ENCODE data around the gene CDH2. TPM values are rescaled to one million over a fixed set of nuclear protein-coding genes. Genes with fewer than 3 reads are reported as not detected.

The CDH2 gene
- total RNA-seq, 5 donors from 2014 or later (not counting 1 experiment from before 2014, with no cell fraction given) = 0.16 to 0.76 (median 0.33) TPM; not detected in 1

DNA sequence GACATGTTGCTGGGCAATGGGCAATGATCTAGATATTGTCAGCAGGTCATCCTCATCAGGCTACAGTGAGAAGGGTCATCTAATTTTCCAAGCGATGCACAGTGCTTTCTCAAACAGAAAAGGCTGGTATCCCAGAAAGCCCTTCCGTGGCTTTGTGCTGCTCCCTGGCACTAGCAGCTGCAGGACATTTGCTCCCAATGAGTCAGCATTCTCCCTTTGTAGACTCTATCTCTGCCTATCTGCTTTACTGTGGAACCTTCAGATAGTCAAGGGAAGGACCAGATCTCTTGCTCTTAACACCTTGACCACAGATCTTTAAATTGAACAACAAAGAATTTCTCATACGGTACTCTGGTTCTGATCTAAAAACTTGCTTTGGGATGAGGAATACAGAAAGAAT lies 101.4 kb downstream of the CDH2 start:
- Histone ChIP-seq H3K27me3 (replicated peaks in 1 of 2; ENCODE audit: control insufficient read depth in 2 of 2, extremely low read depth in 1 of 2, insufficient read depth in 2 of 2, low read length in 1 of 2) (no peaks in the 10 kb centered on the region), H3K36me3 (ENCODE audit: control insufficient read depth in 2 of 2, extremely low read depth in 1 of 2, insufficient read depth in 1 of 2, low read length in 1 of 2) (no peaks in the 10 kb centered on the region), H3K27ac (ENCODE audit: low read length) (no peak overlapping the region), H3K4me1 (ENCODE audit: control insufficient read depth in 1 of 2, extremely low read depth in 1 of 2, insufficient read depth in 2 of 2, low read length in 2 of 2) (no peaks in the 10 kb centered on the region), H3K4me3 (ENCODE audit: control insufficient read depth in 1 of 2, extremely low read depth in 1 of 2, low read length in 1 of 2) (no peak overlapping the region), H3K9me3 (no peaks in the 10 kb centered on the region)
- Mint-ChIP-seq H3K4me3 (no peak overlapping the region), H3K4me1 (no peaks in the 10 kb centered on the region), H3K9me3 (peaks cover 4 to 11% (median 7%) of the 10 kb centered on the region in 3 donors), H3K36me3 (no peaks in the 10 kb centered on the region), H3K27me3 (no peaks in the 10 kb centered on the region), H3K27ac (no peak overlapping the region)
- WGBS (ENCODE audit: insufficient coverage) = 100% methylated on average over 2 of the region's 3 CpGs
- ChIA-PET CTCF (no interaction called here), POLR2A (no interaction called here)
- ATAC-seq (replicated peaks in 1 of 4) (no peak), DNase-seq (no peak)

DNA sequence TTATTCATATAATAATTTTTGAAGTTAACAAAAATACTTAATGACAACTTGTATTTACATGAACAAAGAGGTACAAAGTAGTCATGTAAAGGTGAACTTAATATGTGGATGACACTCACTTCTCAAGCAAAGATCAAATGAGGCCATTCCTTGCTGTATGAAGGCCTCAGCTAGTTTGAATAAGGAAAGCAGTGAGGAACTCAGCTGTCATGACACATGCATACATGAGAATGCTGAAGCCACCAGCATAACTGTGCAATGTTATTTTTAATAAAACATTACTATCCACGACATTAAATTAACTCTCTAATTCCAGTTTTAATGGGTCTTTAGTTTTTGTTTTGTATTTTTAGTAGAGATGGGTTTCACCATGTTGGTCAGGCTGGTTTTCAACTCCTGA lies 102.9 kb downstream of the CDH2 start:
- CTCF ChIA-PET = no interaction called here
- H3K4me1 Mint-ChIP-seq = no peaks in the 10 kb centered on the region
- ATAC-seq (replicated peaks in 1 of 4) = no peak

DNA sequence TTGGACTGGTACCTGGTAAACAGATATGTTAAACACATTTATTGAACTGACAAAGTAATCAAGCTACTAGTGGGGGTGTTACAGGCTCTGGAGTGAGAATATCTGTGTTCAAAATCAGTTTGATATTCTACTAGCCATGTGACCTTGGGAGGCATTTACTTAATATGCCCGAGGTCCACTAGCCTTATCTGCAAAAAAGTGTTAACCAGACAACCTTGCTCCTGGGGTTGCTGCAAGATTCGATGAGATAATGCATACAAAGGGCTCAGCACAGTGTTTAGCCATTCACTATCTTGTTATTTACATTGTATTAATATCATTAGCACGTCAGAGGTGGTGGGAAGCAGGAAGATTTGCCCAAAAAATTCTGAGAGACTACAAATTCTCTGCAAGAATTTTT lies 103.3 kb downstream of the CDH2 start:
- POLR2A ChIA-PET = no interaction called here
- Mint-ChIP-seq H3K9me3 (peaks cover 7 to 14% (median 10%) of the 10 kb centered on the region in 3 donors), H3K27ac (no peak overlapping the region)

More for the DNA sequence above, 102.9 kb downstream of the CDH2 start:
- peaks cover 7 to 14% (median 10%) of the 10 kb centered on the region in 3 donors for H3K9me3 Mint-ChIP-seq
- H3K27me3 Mint-ChIP-seq = no peaks in the 10 kb centered on the region
- no peak overlapping the region for H3K27ac Mint-ChIP-seq
- Histone ChIP-seq H3K4me1 (ENCODE audit: control insufficient read depth in 1 of 2, extremely low read depth in 1 of 2, insufficient read depth in 2 of 2, low read length in 2 of 2) (no peaks in the 10 kb centered on the region), H3K27me3 (replicated peaks in 1 of 2; ENCODE audit: control insufficient read depth in 2 of 2, extremely low read depth in 1 of 2, insufficient read depth in 2 of 2, low read length in 1 of 2) (no peaks in the 10 kb centered on the region), H3K9me3 (no peaks in the 10 kb centered on the region), H3K36me3 (ENCODE audit: control insufficient read depth in 2 of 2, extremely low read depth in 1 of 2, insufficient read depth in 1 of 2, low read length in 1 of 2) (no peaks in the 10 kb centered on the region), H3K27ac (ENCODE audit: low read length) (no peak overlapping the region), H3K4me3 (ENCODE audit: control insufficient read depth in 1 of 2, extremely low read depth in 1 of 2, low read length in 1 of 2) (no peak overlapping the region)
- WGBS (ENCODE audit: insufficient coverage) = no CpG with 5 or more reads among the region's 1 CpG
- no peak overlapping the region for H3K4me3 Mint-ChIP-seq
- no peaks in the 10 kb centered on the region for H3K36me3 Mint-ChIP-seq
- DNase-seq = no peak
- POLR2A ChIA-PET = no interaction called here

DNA sequence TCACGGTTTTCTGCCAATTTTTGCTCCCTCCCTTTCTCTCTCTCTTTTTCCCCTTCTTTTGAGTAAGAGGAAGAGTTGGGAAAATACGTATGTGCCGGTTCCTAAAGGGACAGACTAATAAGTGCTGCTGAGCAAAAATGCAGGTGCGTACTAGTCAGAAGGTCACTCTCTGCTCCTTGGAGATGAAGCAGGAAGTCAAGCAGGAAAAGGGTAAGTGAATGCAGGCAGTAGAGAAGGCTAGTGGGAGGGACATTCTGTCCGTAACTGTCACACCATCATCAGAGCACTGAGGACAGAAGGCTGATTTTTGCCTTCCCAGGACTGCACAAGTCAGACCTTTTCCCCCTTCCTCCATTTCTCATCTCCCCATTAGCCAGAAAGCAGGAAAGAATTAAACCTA lies 105.7 kb downstream of the CDH2 start:
- CTCF ChIA-PET = no interaction called here
- no peak overlapping the region for H3K4me3 ChIP-seq (ENCODE audit: control insufficient read depth in 1 of 2, extremely low read depth in 1 of 2, low read length in 1 of 2)
- H3K9me3 ChIP-seq = no peaks in the 10 kb centered on the region
- no peak overlapping the region for H3K27ac ChIP-seq (ENCODE audit: low read length)
- peaks cover 11 to 22% (median 16%) of the 10 kb centered on the region in 3 donors for H3K9me3 Mint-ChIP-seq
- 89% methylated on average over 2 of the region's 5 CpGs for WGBS (ENCODE audit: insufficient coverage)
- no peak for DNase-seq
- H3K4me1 Mint-ChIP-seq = no peaks in the 10 kb centered on the region
- H3K4me1 ChIP-seq (ENCODE audit: control insufficient read depth in 1 of 2, extremely low read depth in 1 of 2, insufficient read depth in 2 of 2, low read length in 2 of 2) = no peaks in the 10 kb centered on the region
- no peaks in the 10 kb centered on the region for H3K36me3 ChIP-seq (ENCODE audit: control insufficient read depth in 2 of 2, extremely low read depth in 1 of 2, insufficient read depth in 1 of 2, low read length in 1 of 2)
- no peak overlapping the region for H3K4me3 Mint-ChIP-seq
- no peaks in the 10 kb centered on the region for H3K36me3 Mint-ChIP-seq
- H3K27me3 ChIP-seq (replicated peaks in 1 of 2; ENCODE audit: control insufficient read depth in 2 of 2, extremely low read depth in 1 of 2, insufficient read depth in 2 of 2, low read length in 1 of 2) = no peaks in the 10 kb centered on the region
- no peak for ATAC-seq (replicated peaks in 1 of 4)
- no peak overlapping the region for H3K27ac Mint-ChIP-seq
- no peaks in the 10 kb centered on the region for H3K27me3 Mint-ChIP-seq
- POLR2A ChIA-PET = no interaction called here

More for the DNA sequence above, 103.3 kb downstream of the CDH2 start:
- Mint-ChIP-seq H3K4me1 (no peaks in the 10 kb centered on the region), H3K27me3 (no peaks in the 10 kb centered on the region), H3K4me3 (no peak overlapping the region), H3K36me3 (no peaks in the 10 kb centered on the region)
- WGBS (ENCODE audit: insufficient coverage) = no CpG with 5 or more reads among the region's 3 CpGs
- no peaks in the 10 kb centered on the region for H3K9me3 ChIP-seq
- DNase-seq (no peak), ATAC-seq (replicated peaks in 1 of 4) (no peak)
- no peak overlapping the region for H3K4me3 ChIP-seq (ENCODE audit: control insufficient read depth in 1 of 2, extremely low read depth in 1 of 2, low read length in 1 of 2)
- CTCF ChIA-PET = no interaction called here
- no peaks in the 10 kb centered on the region for H3K27me3 ChIP-seq (replicated peaks in 1 of 2; ENCODE audit: control insufficient read depth in 2 of 2, extremely low read depth in 1 of 2, insufficient read depth in 2 of 2, low read length in 1 of 2)
- H3K27ac ChIP-seq (ENCODE audit: low read length) = no peak overlapping the region
- H3K36me3 ChIP-seq (ENCODE audit: control insufficient read depth in 2 of 2, extremely low read depth in 1 of 2, insufficient read depth in 1 of 2, low read length in 1 of 2) = no peaks in the 10 kb centered on the region
- H3K4me1 ChIP-seq (ENCODE audit: control insufficient read depth in 1 of 2, extremely low read depth in 1 of 2, insufficient read depth in 2 of 2, low read length in 2 of 2) = no peaks in the 10 kb centered on the region

DNA sequence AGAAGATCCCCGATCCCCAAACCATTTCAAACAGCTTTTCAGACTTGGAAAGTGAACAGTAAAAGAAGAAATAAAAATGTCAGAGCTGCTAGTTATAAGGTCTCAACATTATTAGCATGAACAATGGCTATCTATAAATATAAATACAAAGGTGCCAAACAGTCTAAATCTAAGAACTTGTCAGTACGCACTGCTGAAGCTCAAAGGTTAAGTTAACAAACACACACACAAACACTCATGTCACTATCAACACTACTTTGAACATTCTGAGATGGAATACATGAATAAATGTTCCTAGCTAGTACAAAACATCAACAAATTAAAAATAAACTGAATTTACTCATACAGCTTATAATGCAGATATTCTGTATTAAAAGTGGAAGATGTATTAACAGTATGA lies 108.7 kb downstream of the CDH2 start:
- H3K4me1 Mint-ChIP-seq = no peaks in the 10 kb centered on the region
- H3K27me3 Mint-ChIP-seq = no peaks in the 10 kb centered on the region
- H3K27me3 ChIP-seq (replicated peaks in 1 of 2; ENCODE audit: control insufficient read depth in 2 of 2, extremely low read depth in 1 of 2, insufficient read depth in 2 of 2, low read length in 1 of 2) = no peaks in the 10 kb centered on the region
- POLR2A ChIA-PET = no interaction called here
- H3K36me3 ChIP-seq (ENCODE audit: control insufficient read depth in 2 of 2, extremely low read depth in 1 of 2, insufficient read depth in 1 of 2, low read length in 1 of 2) = no peaks in the 10 kb centered on the region
- no peak overlapping the region for H3K27ac Mint-ChIP-seq
- no peak overlapping the region for H3K4me3 ChIP-seq (ENCODE audit: control insufficient read depth in 1 of 2, extremely low read depth in 1 of 2, low read length in 1 of 2)
- WGBS (ENCODE audit: insufficient coverage) = no CpG with 5 or more reads among the region's 2 CpGs
- H3K27ac ChIP-seq (ENCODE audit: low read length) = no peak overlapping the region
- DNase-seq = no peak
- no peak overlapping the region for H3K4me3 Mint-ChIP-seq
- no peak for ATAC-seq (replicated peaks in 1 of 4)
- no peaks in the 10 kb centered on the region for H3K9me3 ChIP-seq
- H3K9me3 Mint-ChIP-seq = peaks cover 11 to 26% (median 18%) of the 10 kb centered on the region in 3 donors
- no peaks in the 10 kb centered on the region for H3K4me1 ChIP-seq (ENCODE audit: control insufficient read depth in 1 of 2, extremely low read depth in 1 of 2, insufficient read depth in 2 of 2, low read length in 2 of 2)
- CTCF ChIA-PET = no interaction called here
- no peaks in the 10 kb centered on the region for H3K36me3 Mint-ChIP-seq

DNA sequence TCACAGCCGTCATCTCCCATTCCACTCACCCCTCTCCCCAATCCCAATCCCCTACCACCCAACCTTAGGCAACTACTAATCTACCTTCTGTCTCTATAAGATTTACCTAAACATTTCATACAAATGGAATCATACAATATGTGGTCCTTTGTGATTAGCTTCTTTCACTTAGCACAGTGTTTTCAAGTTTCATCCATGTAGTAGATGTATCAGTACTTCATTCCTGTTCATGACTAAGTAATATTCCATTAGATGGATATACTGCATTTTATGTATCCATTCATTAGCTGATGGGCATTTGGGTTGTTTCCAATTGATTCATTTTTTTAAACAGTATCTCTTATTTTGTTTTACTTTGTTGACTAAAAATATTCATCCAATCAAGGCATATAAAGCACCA lies 109.6 kb downstream of the CDH2 start:
- H3K36me3 Mint-ChIP-seq = no peaks in the 10 kb centered on the region

DNA sequence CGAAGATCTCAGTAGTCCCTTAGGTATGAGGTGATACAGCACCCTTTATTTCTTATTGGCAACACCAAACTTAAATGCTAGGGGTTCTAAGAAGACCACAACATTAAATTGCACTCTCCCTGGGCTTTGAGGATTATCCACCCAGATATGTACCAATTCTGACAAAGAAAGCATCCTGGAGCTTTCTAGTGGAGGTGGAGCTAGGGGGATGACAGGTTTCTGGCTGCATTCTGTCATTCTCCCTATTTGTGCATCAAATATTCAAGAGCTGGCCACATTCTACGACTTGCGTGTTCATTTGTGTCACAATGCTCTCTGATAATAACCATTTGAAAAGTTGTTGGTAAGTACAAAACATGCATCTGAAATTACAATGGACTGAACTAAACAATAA lies 111.1 kb downstream of the CDH2 start:
- Histone ChIP-seq H3K36me3 (ENCODE audit: control insufficient read depth in 2 of 2, extremely low read depth in 1 of 2, insufficient read depth in 1 of 2, low read length in 1 of 2) (no peaks in the 10 kb centered on the region), H3K27ac (ENCODE audit: low read length) (no peak overlapping the region), H3K27me3 (replicated peaks in 1 of 2; ENCODE audit: control insufficient read depth in 2 of 2, extremely low read depth in 1 of 2, insufficient read depth in 2 of 2, low read length in 1 of 2) (no peaks in the 10 kb centered on the region), H3K4me1 (ENCODE audit: control insufficient read depth in 1 of 2, extremely low read depth in 1 of 2, insufficient read depth in 2 of 2, low read length in 2 of 2) (no peaks in the 10 kb centered on the region), H3K9me3 (no peaks in the 10 kb centered on the region), H3K4me3 (ENCODE audit: control insufficient read depth in 1 of 2, extremely low read depth in 1 of 2, low read length in 1 of 2) (no peak overlapping the region)
- H3K27ac Mint-ChIP-seq = no peak overlapping the region
- POLR2A ChIA-PET = interaction anchor here in 1 of 2 donors (0.7 kb wide), 1 partner anchor 56 kb away, joined by 3 read pairs; no protein-coding TSS in a partner anchor
- H3K36me3 Mint-ChIP-seq = no peaks in the 10 kb centered on the region
- whole genome bisulfite sequencing (ENCODE audit: insufficient coverage) = no CpG with 5 or more reads among the region's 3 CpGs
- DNase-seq (no peak), ATAC-seq (replicated peaks in 1 of 4) (no peak)
- no peaks in the 10 kb centered on the region for H3K27me3 Mint-ChIP-seq
- no peaks in the 10 kb centered on the region for H3K4me1 Mint-ChIP-seq
- CTCF ChIA-PET = no interaction called here
- H3K9me3 Mint-ChIP-seq = peaks cover 4 to 22% (median 16%) of the 10 kb centered on the region in 3 donors
- H3K4me3 Mint-ChIP-seq = no peak overlapping the region

More for the DNA sequence above, 109.6 kb downstream of the CDH2 start:
- H3K4me1 Mint-ChIP-seq = no peaks in the 10 kb centered on the region
- Histone ChIP-seq H3K4me3 (ENCODE audit: control insufficient read depth in 1 of 2, extremely low read depth in 1 of 2, low read length in 1 of 2) (no peak overlapping the region), H3K27me3 (replicated peaks in 1 of 2; ENCODE audit: control insufficient read depth in 2 of 2, extremely low read depth in 1 of 2, insufficient read depth in 2 of 2, low read length in 1 of 2) (no peaks in the 10 kb centered on the region), H3K27ac (ENCODE audit: low read length) (no peak overlapping the region), H3K4me1 (ENCODE audit: control insufficient read depth in 1 of 2, extremely low read depth in 1 of 2, insufficient read depth in 2 of 2, low read length in 2 of 2) (no peaks in the 10 kb centered on the region), H3K36me3 (ENCODE audit: control insufficient read depth in 2 of 2, extremely low read depth in 1 of 2, insufficient read depth in 1 of 2, low read length in 1 of 2) (no peaks in the 10 kb centered on the region), H3K9me3 (no peaks in the 10 kb centered on the region)
- POLR2A ChIA-PET = interaction anchor here in 1 of 2 donors (0.5 kb wide), 1 partner anchor 11 kb away, joined by 6 read pairs; no protein-coding TSS in a partner anchor
- DNase-seq = no peak
- no peak overlapping the region for H3K27ac Mint-ChIP-seq
- 29% methylated on average over 1 of the region's 1 CpG for WGBS (ENCODE audit: insufficient coverage)
- no peak for ATAC-seq (replicated peaks in 1 of 4)
- no peak overlapping the region for H3K4me3 Mint-ChIP-seq
- peaks cover 10 to 26% (median 17%) of the 10 kb centered on the region in 3 donors for H3K9me3 Mint-ChIP-seq
- no peaks in the 10 kb centered on the region for H3K27me3 Mint-ChIP-seq
- CTCF ChIA-PET = no interaction called here

Measured in T-cell (primary cell).